Epithelial cell of proximal tubule (primary cell): ENCODE measurements around the gene CFAP65. TPM values are rescaled to one million over a fixed set of nuclear protein-coding genes. Genes with fewer than 3 reads are reported as not detected.

Experiments used
- DNase-seq: peaks from one replicate; pipeline ENCODE4 v3.0.0-alpha.2; 2011; ENCODE audit warnings: low read depth
- H3K4me3 ChIP-seq: 2 replicates; pipeline ENCODE4 v1.5.1; 2011; ENCODE audit warnings: low read depth, mild to moderate bottlenecking, low read length
- total RNA-seq: library from RNA; depleted of rRNA; stranded (reverse); fragments of >200 nt; gene quantifications from 2 replicates; pipeline ENCODE4 v1.2.3, GENCODE V29; 2015
- TF ChIP-seq, protein P1 (sequence below): conservative IDR thresholded peaks from 2 replicates; pipeline ENCODE4 v1.5.1; 2012; ENCODE audit warnings: low read depth, mild to moderate bottlenecking, low read length

Gene CFAP65
- total RNA-seq, 1 donor from 2014 or later = 1.1 TPM

DNA sequence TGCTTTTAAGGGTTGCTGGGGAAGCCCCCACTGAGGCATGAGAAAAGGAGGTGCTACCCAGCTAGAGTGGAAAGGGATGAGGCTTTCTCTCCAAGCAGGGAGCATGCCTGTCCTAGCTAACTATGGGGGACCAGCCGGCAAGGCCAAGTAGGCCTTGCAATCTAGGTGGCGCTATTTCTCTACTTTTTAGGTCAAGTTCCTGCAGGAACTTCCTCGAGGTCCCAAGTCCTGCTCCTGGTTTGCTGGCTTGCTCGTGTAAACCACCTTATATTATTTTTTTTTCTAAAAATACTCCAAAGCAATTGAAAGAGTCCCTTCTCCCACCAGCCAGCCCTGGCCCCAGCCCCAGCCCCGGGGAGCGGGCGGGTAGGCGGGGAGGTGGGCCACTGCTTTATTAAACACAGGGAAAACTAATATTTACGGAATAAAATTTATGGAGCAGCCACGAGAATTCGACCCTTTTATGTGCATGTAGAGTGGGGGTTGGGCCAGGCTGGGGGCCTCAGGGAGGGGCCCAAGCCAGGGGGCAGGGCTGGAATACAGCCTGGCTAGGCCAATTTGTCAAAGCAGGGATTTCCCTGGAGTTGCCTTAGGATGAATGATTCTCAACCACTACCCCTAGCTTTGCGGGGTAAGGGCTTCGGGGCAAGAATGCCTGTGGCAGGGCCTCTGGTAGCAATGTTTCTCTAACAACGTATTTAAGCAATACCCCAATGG lies 32.3 kb upstream of the CFAP65 start:
- no peak for DNase-seq
- TF ChIP-seq, protein P1, sequence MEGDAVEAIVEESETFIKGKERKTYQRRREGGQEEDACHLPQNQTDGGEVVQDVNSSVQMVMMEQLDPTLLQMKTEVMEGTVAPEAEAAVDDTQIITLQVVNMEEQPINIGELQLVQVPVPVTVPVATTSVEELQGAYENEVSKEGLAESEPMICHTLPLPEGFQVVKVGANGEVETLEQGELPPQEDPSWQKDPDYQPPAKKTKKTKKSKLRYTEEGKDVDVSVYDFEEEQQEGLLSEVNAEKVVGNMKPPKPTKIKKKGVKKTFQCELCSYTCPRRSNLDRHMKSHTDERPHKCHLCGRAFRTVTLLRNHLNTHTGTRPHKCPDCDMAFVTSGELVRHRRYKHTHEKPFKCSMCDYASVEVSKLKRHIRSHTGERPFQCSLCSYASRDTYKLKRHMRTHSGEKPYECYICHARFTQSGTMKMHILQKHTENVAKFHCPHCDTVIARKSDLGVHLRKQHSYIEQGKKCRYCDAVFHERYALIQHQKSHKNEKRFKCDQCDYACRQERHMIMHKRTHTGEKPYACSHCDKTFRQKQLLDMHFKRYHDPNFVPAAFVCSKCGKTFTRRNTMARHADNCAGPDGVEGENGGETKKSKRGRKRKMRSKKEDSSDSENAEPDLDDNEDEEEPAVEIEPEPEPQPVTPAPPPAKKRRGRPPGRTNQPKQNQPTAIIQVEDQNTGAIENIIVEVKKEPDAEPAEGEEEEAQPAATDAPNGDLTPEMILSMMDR = peak; percentile 77
- no peak overlapping the region for H3K4me3 ChIP-seq

DNA sequence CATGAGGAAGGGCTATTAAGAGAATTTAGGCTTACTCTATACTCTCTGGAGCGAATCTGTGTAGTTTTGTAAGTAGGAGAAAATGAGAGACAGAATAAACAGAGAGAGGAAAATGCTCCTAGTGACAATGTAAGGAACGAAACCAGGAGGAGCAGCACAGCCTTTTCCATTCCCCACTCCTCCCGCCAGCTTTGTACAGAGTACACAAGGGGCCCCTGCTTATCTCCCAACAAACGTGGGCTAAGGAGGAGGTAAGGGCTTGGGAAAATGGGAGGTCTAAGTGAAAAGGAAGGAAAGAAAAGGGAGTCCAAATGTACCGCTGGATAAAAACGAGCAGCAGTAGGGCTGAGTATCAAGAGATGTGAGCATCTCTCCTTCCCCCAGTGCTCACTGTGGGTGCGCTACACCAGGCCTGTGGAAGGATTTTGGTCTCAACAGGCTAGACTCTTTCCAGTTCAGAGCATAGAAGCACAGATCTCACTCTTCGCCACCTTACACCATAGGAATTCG lies 31.5 kb upstream of the CFAP65 start:
- TF ChIP-seq, protein P1 = no peak
- DNase-seq = no peak
- H3K4me3 ChIP-seq = no peak overlapping the region

DNA sequence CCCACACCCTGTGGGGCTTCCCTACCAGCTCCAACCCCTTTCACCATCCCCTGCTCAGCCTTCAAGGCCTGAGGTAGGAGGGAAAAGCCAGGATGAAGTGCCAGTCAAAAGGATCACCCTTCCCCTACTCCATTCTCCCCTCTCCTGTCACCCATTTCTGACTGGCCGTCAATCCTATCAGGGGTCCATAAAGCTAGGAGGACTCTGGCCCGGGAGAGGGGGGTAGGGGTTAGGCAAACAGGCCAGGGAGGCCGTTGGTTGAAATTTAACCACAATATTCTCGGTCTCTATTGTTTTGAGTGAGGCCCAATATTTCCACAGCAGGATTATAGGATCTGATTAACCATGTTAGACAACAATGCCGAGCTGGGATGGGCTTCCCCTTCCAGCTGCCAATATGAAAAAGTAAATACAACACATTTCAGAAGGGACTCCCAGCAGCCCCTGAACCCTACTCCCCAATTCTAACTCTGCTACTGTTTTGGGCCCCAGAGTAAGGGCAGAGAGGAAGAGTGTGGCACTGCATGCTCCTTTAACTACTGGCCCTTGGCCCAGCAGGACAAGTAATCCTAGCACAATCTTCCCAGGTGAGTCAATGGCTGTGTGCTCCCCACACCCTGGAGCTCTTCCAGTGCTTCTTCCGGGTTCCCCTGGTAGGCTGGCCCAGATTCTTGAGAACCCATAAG lies 30.0 kb upstream of the CFAP65 start:
- H3K4me3 ChIP-seq = no peak overlapping the region
- no peak for DNase-seq
- TF ChIP-seq, protein P1 = no peak

DNA sequence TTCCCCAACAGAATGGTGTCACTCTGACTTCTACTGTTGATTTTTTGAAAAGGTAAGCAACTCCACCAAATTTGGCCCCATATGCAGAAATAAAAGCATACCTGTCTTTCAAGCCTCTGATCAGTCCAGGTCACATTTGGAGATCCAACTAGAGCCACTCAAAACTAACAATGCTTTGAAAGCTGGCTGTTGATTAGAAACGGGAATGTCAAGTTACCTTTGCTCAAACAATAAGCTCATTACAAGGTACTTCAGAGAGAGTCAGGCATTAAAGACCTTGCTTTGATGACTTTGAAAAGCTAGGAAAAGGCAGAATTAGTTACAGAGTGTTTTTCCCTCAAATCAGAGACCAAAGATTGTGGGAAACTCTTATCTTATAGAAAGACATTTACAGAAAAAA lies 24.2 kb upstream of the CFAP65 start:
- no peak overlapping the region for H3K4me3 ChIP-seq
- no peak for DNase-seq
- TF ChIP-seq, protein P1 = no peak

DNA sequence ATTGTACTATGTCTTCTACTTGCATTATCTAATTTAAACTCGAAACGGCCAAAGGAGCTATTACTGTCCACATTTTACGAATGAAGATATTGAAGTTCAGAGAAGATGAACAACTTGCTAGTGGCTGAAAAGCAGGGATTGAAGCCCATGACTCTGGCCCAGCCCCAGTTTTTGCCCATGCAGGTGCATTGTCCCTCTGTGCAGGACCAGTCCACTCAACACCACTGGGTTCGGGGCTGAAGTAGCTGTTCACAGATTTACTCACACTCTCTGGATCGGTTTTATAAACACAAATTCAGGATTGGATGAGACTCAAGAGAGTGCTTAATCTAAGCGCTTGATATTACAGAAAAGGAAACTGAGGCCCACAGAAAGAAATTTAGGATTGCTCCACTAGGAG lies 20.8 kb upstream of the CFAP65 start:
- TF ChIP-seq, protein P1 = no peak
- no peak overlapping the region for H3K4me3 ChIP-seq
- no peak for DNase-seq

DNA sequence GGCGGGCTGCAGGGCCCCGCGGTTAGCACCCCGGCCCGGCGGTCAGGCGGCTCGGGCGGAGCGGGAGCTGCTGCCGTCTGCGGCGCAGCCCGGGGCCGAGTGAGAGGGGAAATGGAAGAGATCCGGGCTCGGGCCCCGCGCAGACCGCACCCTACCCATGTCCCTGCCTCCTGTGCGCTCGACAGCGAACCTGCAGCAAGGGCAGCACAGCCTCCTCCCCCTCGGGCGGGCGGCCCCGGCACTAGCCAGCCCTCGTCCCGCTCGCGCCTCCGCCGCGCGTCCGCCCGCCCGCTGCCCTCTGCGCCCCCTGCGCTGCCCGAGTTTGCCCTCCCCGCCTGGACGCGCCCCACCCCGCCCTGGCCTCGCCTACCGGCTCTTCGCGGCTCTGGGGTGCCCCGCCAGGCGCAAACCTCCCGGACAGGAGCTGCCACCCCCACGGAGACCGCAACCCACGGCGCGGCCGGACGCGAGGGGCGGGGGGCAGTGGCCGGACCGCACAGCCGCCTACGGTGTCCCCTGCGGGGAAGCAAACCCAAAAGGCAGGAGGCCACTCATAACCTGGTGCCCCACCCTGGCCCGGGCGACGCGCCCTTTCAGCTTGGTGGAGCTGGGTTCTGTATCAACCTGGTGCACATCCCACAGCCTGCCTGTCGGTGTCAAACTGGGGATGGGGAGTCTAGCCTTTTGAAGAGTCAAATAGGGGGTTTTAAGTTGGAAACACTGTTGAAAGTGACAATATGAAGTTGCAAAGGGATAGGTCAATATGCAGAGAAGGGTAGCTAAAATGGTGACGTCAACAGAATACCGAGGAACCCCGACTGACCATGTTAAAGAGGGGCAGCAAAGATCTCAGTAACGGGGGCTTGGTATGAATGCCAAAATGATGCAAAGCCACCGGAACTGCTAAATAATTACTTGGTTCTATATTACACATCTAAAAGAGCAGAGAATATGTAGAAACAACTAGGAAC lies 19.8 kb upstream of the CFAP65 start, which contains the start of gene IHH:
Gene IHH, minus strand, starts transcription at position 101 of the 971 bp plus-strand sequence. CDS start 454 bp downstream, outside the sequence.
- peak within 1 kb of the TSS; percentile 43 for H3K4me3 ChIP-seq
- TF ChIP-seq, protein P1 = no peak
- DNase-seq = no peak
